HepG2 (cell line): ENCODE measurements around the gene VASN. TPM values are rescaled to one million over a fixed set of nuclear protein-coding genes. Genes with fewer than 3 reads are reported as not detected.

Experiments
- ATAC-seq: fragments of 200-7000 bp; cut with Tn5 transposase; 3 replicates; pipeline ENCODE4 v1.9.1; 2020; ENCODE audit warnings: mild to moderate bottlenecking, moderate library complexity
- BruUV-seq: library from RNA; stranded (reverse); fragments of 400-500 nt; replicated peaks from 2 replicates; lab custom pipeline; 2021; lab: Mats Ljungman, UMichigan
- CTCF ChIA-PET: fragments of 300-600 bp; formaldehyde crosslinking; extraction: SDS; loops from one replicate; lab custom pipeline; 2021; ENCODE audit warnings: low total read pairs, inconsistent platforms, low intra/inter-chr PET ratio; lab: Yijun Ruan, JAX
- POLR2A ChIA-PET: fragments of 350-600 bp; sonication (Branson Sonifier 250); formaldehyde crosslinking; loops from one replicate; lab custom pipeline; 2020; ENCODE audit warnings: antibody characterized with exemption, inconsistent platforms; lab: Yijun Ruan, JAX
- DNase-seq: peaks from one replicate; pipeline ENCODE4 v3.0.0-alpha.2; 2015; ENCODE audit warnings: low spot score
- FAIRE-seq: peaks from 3 replicates; lab custom pipeline; 2011; peaks lifted over from hg19 to GRCh38; lab: Jason Lieb, UNC
- H2AFZ ChIP-seq: one replicate; pipeline ENCODE4 v1.6.1; 2011; ENCODE audit warnings: low read length, inconsistent platforms
- H3K27ac ChIP-seq: fragments of 300-600 bp; 3 replicates; pipeline ENCODE4 v1.8.0; 2011; ENCODE audit warnings: mixed run types, mild to moderate bottlenecking, mixed read lengths, low read length, inconsistent platforms; ENCODE audit not compliant: insufficient read depth; ENCODE audit errors: extremely low read length
- H3K27me3 ChIP-seq, 2 experiments: fragments of 200-600 bp in 1 of 2; 2 replicates in 1 of 2; 3 replicates in 1 of 2; pipeline versions ENCODE4 v1.6.0 to v1.8.0; 2011; ENCODE audit warnings: low read length in 2 of 2, mild to moderate bottlenecking in 2 of 2, moderate library complexity in 2 of 2, inconsistent platforms in 1 of 2; ENCODE audit not compliant: insufficient read depth in 2 of 2, control insufficient read depth in 1 of 2
- H3K36me3 ChIP-seq, 2 experiments: fragments of 200-600 bp in 1 of 2; replicated peaks in 1 of 2; 2 replicates in 1 of 2; 3 replicates in 1 of 2; pipeline versions ENCODE4 v1.5.1 to v1.8.0; 2011; ENCODE audit warnings: low read length in 2 of 2, inconsistent platforms in 1 of 2; ENCODE audit not compliant: insufficient read depth in 2 of 2, control insufficient read depth in 1 of 2
- H3K4me1 ChIP-seq: 2 replicates; pipeline ENCODE4 v1.5.1; 2012; ENCODE audit warnings: low read length, inconsistent platforms; ENCODE audit not compliant: insufficient read depth
- H3K4me2 ChIP-seq: 2 replicates; pipeline ENCODE4 v1.6.0; 2011; ENCODE audit warnings: low read depth, low read length, inconsistent platforms
- H3K4me3 ChIP-seq, 3 experiments: fragments of 200-600 bp in 1 of 3; sonication (generic), shearing (Covaris generic) in 1 of 3; replicated peaks in 1 of 3; 2 replicates each; pipeline ENCODE4 v1.5.1; 2011 to 2016; ENCODE audit warnings: low read length in 3 of 3, inconsistent platforms in 2 of 3, low read depth in 2 of 3, mild to moderate bottlenecking in 2 of 3, control low read depth in 1 of 3, mixed read lengths in 1 of 3; ENCODE audit not compliant: insufficient read depth in 1 of 3
- H3K79me2 ChIP-seq: one replicate; pipeline ENCODE4 v1.6.1; 2011; ENCODE audit warnings: low read length, inconsistent platforms; ENCODE audit not compliant: insufficient read depth
- H3K9ac ChIP-seq: 2 replicates; pipeline ENCODE4 v1.6.0; 2011; ENCODE audit warnings: mild to moderate bottlenecking, low read depth, low read length, inconsistent platforms; ENCODE audit not compliant: insufficient read depth
- H3K9me3 ChIP-seq: 2 replicates; pipeline ENCODE4 v1.5.1; 2012; ENCODE audit warnings: mild to moderate bottlenecking, low read length
- H4K20me1 ChIP-seq: 2 replicates; pipeline ENCODE4 v1.6.0; 2011; ENCODE audit warnings: inconsistent platforms, mild to moderate bottlenecking, low read length, moderate library complexity; ENCODE audit not compliant: insufficient read depth
- ATF1 ChIP-seq: IDR thresholded peaks from 2 replicates; pipeline ENCODE4 v1.6.1; 2016; ENCODE audit warnings: mild to moderate bottlenecking, control low read depth
- ATF7-NPFF ChIP-seq: sonication (generic); formaldehyde crosslinking; IDR thresholded peaks from 2 replicates; pipeline ENCODE4 v1.8.1; 2023; ENCODE audit warnings: mild to moderate bottlenecking, low read depth, missing genetic modification reagents, moderate library complexity
- FUBP1 ChIP-seq: sonication (generic); formaldehyde crosslinking; IDR thresholded peaks from 2 replicates; pipeline ENCODE4 v1.5.1; 2020; ENCODE audit warnings: missing genetic modification reagents, mild to moderate bottlenecking, borderline replicate concordance
- HOXD1 ChIP-seq: sonication (generic); formaldehyde crosslinking; IDR thresholded peaks from 2 replicates; pipeline ENCODE4 v1.5.0; 2020; ENCODE audit warnings: missing genetic modification reagents
- KAT7 ChIP-seq: IDR thresholded peaks from 2 replicates; pipeline ENCODE4 v1.6.1; 2018; ENCODE audit warnings: borderline replicate concordance, missing compliant biosample characterization
- ZNF451 ChIP-seq: sonication (generic); formaldehyde crosslinking; IDR thresholded peaks from 2 replicates; pipeline ENCODE4 v1.5.0; 2020; ENCODE audit warnings: mild to moderate bottlenecking, missing genetic modification reagents
- ZNF891 ChIP-seq: sonication (generic); formaldehyde crosslinking; IDR thresholded peaks from 2 replicates; pipeline ENCODE4 v1.5.0; 2020; ENCODE audit warnings: mild to moderate bottlenecking, missing genetic modification reagents
- WGBS: methylation state at CpG from one replicate; pipeline ENCODE4 v1.1.6; 2017; ENCODE audit warnings: low lambda C conversion rate; 5-methylcytosine and 5-hydroxymethylcytosine counted together
- in situ Hi-C: cut with HindIII; loops from 2 replicates; pipeline ENCODE4 v1.10.0; 2017; ENCODE audit warnings: low pct_unique_long_range_greater_than_20kb; ENCODE audit not compliant: extremely low pct_ligation_motif_present
- intact Hi-C: fragments of 100-400 bp; cut with micrococcal nuclease; formaldehyde crosslinking; loops from one replicate; pipeline ENCODE4 v1.10.0; 2022; ENCODE audit not compliant: unreplicated experiment
- polyA plus RNA-seq, 8 experiments: library from polyadenylated mRNA; depleted of rRNA in 3 of 8; stranded (reverse) in 7 of 8; unstranded in 1 of 8; fragments of >200 nt; fragmentation: Illumina TruSeq in 4 of 8; extraction: Trizol in 4 of 8; gene quantifications; 2 replicates each; pipeline versions ENCODE4 v1.2.1 to v1.2.3, GENCODE V29; 2011 to 2016; ENCODE audit warnings: low read depth in 4 of 8, missing spikeins in 1 of 8, mixed read lengths in 1 of 8; ENCODE audit not compliant: insufficient read depth in 1 of 8
- total RNA-seq, 5 experiments: library from RNA; depleted of rRNA; stranded (reverse); fragments of >200 nt; fragmentation: Illumina TruSeq; extraction: Trizol; gene quantifications; 2 replicates each; pipeline ENCODE4 v1.2.3, GENCODE V29; 2016; ENCODE audit warnings: low read depth in 1 of 5
- TF ChIP-seq, protein P1 (sequence below): sonication (generic); formaldehyde crosslinking; IDR thresholded peaks from 2 replicates; pipeline ENCODE4 v1.4.0; 2020; ENCODE audit warnings: missing genetic modification reagents

The VASN gene
- total and polyA plus RNA-seq, 2 of the 13 experiments (the other 11 are each of a cell fraction or from before 2014, with no cell fraction given), result 8.4 to 18.2 TPM

GRCh38 chr16:4353675-4354074 is 18.0 kb upstream of the VASN start:
- intact Hi-C loops, result no loop called here
- CTCF ChIA-PET, result no interaction called here
- DNase-seq (no peak), ATAC-seq (no peak), FAIRE-seq (no peak)
- H3K27me3 ChIP-seq, result no peaks in the 10 kb centered on the region; a peak in 2 of 5 replicates
- H4K20me1 ChIP-seq, result no peaks in the 10 kb centered on the region
- TF ChIP-seq, protein P1, sequence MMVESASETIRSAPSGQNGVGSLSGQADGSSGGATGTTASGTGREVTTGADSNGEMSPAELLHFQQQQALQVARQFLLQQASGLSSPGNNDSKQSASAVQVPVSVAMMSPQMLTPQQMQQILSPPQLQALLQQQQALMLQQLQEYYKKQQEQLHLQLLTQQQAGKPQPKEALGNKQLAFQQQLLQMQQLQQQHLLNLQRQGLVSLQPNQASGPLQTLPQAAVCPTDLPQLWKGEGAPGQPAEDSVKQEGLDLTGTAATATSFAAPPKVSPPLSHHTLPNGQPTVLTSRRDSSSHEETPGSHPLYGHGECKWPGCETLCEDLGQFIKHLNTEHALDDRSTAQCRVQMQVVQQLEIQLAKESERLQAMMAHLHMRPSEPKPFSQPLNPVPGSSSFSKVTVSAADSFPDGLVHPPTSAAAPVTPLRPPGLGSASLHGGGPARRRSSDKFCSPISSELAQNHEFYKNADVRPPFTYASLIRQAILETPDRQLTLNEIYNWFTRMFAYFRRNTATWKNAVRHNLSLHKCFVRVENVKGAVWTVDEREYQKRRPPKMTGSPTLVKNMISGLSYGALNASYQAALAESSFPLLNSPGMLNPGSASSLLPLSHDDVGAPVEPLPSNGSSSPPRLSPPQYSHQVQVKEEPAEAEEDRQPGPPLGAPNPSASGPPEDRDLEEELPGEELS, result no peak
- no peak for TF ChIP-seq ZNF891 (CRISPR knock-in tag)
- no peak for TF ChIP-seq ZNF451 (CRISPR knock-in tag)
- no peak for TF ChIP-seq KAT7 (CRISPR knock-in tag)
- H3K4me3 ChIP-seq, result no peak overlapping the region
- H3K4me2 ChIP-seq, result no peak overlapping the region
- H3K9ac ChIP-seq, result no peak overlapping the region
- BruUV-seq, result no TSS peak
- peaks cover 19% of the 10 kb centered on the region for H3K79me2 ChIP-seq
- POLR2A ChIA-PET, result no interaction called here
- H3K27ac ChIP-seq, result no peak overlapping the region
- peaks cover 40% of the 10 kb centered on the region for H3K4me1 ChIP-seq
- H3K36me3 ChIP-seq, result no peaks in the 10 kb centered on the region
- no peak overlapping the region for H2AFZ ChIP-seq
- WGBS, result over 99% methylated on average over 4 of the region's 4 CpGs
- no peaks in the 10 kb centered on the region for H3K9me3 ChIP-seq
- in situ Hi-C loops, result loop anchor here (5.0 kb wide), 1 partner anchor 34 kb away; no protein-coding TSS in a partner anchor

DNA sequence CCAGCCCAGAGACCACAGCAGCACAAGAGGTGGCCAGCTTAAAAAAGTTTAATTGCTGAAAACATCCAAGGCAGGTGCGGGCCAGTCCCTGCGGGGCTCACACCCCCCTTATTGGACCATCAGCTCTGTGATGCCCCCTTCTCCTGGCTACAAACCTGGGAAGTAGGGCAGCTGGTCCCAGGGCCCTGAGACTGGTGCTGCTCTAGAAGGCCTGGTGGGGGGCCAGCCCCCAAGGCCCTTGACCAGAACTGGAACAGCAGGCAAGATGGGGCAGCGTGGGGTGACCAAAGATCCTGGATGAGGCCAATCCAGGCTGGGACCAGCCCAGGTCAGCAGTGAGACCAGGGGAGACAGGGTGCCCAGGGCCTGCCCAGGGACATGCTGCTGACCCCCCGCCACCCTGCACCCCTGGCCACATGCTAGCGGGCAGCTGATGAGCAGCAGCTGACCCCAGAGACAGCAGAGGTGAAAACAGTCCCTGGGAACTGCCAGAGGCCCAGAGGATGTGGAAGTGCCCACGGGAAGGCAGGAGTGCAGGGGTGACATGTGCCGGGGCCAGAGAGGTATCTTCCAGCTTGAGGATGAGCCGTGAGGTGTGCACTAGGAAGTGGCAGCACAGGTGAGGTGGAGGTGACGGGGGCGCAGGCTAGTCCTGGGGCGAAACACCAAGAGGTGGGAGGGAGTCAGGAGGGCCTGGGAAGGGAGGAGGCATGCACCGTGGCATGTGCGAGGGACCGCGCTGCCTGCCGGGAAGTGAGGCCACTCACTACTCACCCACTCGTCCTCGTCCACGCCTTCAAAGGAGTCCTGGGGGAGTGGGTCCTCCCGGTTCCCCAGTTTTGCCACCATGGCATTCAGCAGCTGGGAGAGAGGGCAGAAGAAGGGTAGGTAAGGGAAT is 16.9 kb upstream of the VASN start:
- in situ Hi-C loops, result loop anchor here (5.0 kb wide), 1 partner anchor 33 kb away; no protein-coding TSS in a partner anchor
- TF ChIP-seq HOXD1, result no peak
- TF ChIP-seq FUBP1 (CRISPR knock-in tag), result no peak
- TF ChIP-seq ATF1, result no peak
- TF ChIP-seq ATF7-NPFF (CRISPR knock-in tag), result no peak

More for the DNA sequence above, 16.9 kb upstream of the VASN start:
- Histone ChIP-seq H3K4me1 (peaks cover 35% of the 10 kb centered on the region), H3K4me2 (no peak overlapping the region), H3K36me3 (no peaks in the 10 kb centered on the region), H2AFZ (no peak overlapping the region), H3K79me2 (peaks cover 11% of the 10 kb centered on the region), H3K9ac (no peak overlapping the region), H4K20me1 (no peaks in the 10 kb centered on the region), H3K4me3 (no peak overlapping the region), H3K27ac (no peak overlapping the region), H3K27me3 (no peaks in the 10 kb centered on the region; a peak in 2 of 5 replicates), H3K9me3 (no peaks in the 10 kb centered on the region)
- ChIA-PET POLR2A (no interaction called here), CTCF (no interaction called here)
- intact Hi-C loops, result no loop called here
- BruUV-seq, result no TSS peak
- ATAC-seq (no peak), FAIRE-seq (no peak), DNase-seq (no peak)
- 95% methylated on average over 17 of the region's 20 CpGs for WGBS
